ENCODE measurements around the gene ABL2.

- TF ChIP-seq POLR2A (IDR thresholded peaks at IDR 0.05), result no peak
- no peak for TF ChIP-seq CTCF (IDR thresholded peaks at IDR 0.05)
Measured at GRCh38 chr1:179089827-179090482, 139.5 kb downstream of the ABL2 start.

All from vagina (tissue), 2 donors.